Trophoblast cell (in vitro differentiated cells and primary cell): ENCODE results near the gene TRIM49C. TPM values are rescaled to one million over a fixed set of nuclear protein-coding genes. Genes with fewer than 3 reads are reported as not detected.
"Not testable (repeated sequence)": the region's sequence is repeated elsewhere in the genome, so short reads cannot be mapped to it uniquely, and the experiment has no call there.

Source experiments
- DNase-seq, 2 donors: peaks; one replicate each; pipeline ENCODE4 v3.0.0-alpha.2; 2016
- H2AFZ ChIP-seq: 2 replicates; pipeline ENCODE4 v1.6.1; 2013; ENCODE audit warnings: low read length, moderate library complexity, mild to moderate bottlenecking; ENCODE audit not compliant: insufficient read depth, poor library complexity
- H2AK5ac ChIP-seq: 2 replicates; pipeline ENCODE4 v1.6.1; 2013; ENCODE audit warnings: mild to moderate bottlenecking, low read length
- H2BK120ac ChIP-seq: 2 replicates; pipeline ENCODE4 v1.6.1; 2013; ENCODE audit warnings: low read length, mild to moderate bottlenecking, moderate library complexity; ENCODE audit not compliant: insufficient read depth, poor library complexity
- H2BK12ac ChIP-seq: 2 replicates; pipeline ENCODE4 v1.6.1; 2013; ENCODE audit warnings: mild to moderate bottlenecking, low read length, moderate library complexity
- H2BK5ac ChIP-seq: 2 replicates; pipeline ENCODE4 v1.6.1; 2013; ENCODE audit warnings: low read length, low read depth, moderate library complexity, mild to moderate bottlenecking; ENCODE audit not compliant: poor library complexity
- H3K14ac ChIP-seq: 2 replicates; pipeline ENCODE4 v1.6.1; 2013; ENCODE audit warnings: mild to moderate bottlenecking, low read length
- H3K18ac ChIP-seq: 2 replicates; pipeline ENCODE4 v1.6.1; 2013; ENCODE audit warnings: mild to moderate bottlenecking, low read length
- H3K23ac ChIP-seq: 2 replicates; pipeline ENCODE4 v1.6.1; 2013; ENCODE audit warnings: low read length
- H3K27ac ChIP-seq: 2 replicates; pipeline ENCODE4 v1.5.1; 2013; ENCODE audit warnings: low read depth, mild to moderate bottlenecking, inconsistent platforms, low read length, moderate library complexity
- H3K27me3 ChIP-seq: 2 replicates; pipeline ENCODE4 v1.6.1; 2013; ENCODE audit warnings: inconsistent platforms, mild to moderate bottlenecking, low read length, moderate library complexity; ENCODE audit not compliant: insufficient read depth
- H3K36me3 ChIP-seq, 2 experiments: 1 replicate in 1 of 2; 2 replicates in 1 of 2; pipeline ENCODE4 v1.6.1; 2013; ENCODE audit warnings: low read length in 2 of 2, mild to moderate bottlenecking in 2 of 2, moderate library complexity in 1 of 2; ENCODE audit not compliant: insufficient read depth in 2 of 2, control insufficient read depth in 1 of 2
- H3K4ac ChIP-seq: 2 replicates; pipeline ENCODE4 v1.6.1; 2013; ENCODE audit warnings: low read depth, mild to moderate bottlenecking, low read length, moderate library complexity
- H3K4me1 ChIP-seq, 2 experiments: 1 replicate in 1 of 2; 2 replicates in 1 of 2; pipeline ENCODE4 v1.6.1; 2013; ENCODE audit warnings: low read length in 2 of 2, mild to moderate bottlenecking in 2 of 2, moderate library complexity in 1 of 2; ENCODE audit not compliant: insufficient read depth in 2 of 2, control insufficient read depth in 1 of 2
- H3K4me2 ChIP-seq: 2 replicates; pipeline ENCODE4 v1.6.1; 2013; ENCODE audit warnings: inconsistent platforms, mild to moderate bottlenecking, low read length, moderate library complexity
- H3K4me3 ChIP-seq: 2 replicates; pipeline ENCODE4 v1.5.1; 2013; ENCODE audit warnings: mild to moderate bottlenecking, low read depth, low read length, inconsistent platforms
- H3K79me1 ChIP-seq: one replicate; pipeline ENCODE4 v1.6.1; 2013; ENCODE audit warnings: low read length
- H3K79me2 ChIP-seq: 2 replicates; pipeline ENCODE4 v1.6.1; 2013; ENCODE audit warnings: low read length, mild to moderate bottlenecking; ENCODE audit not compliant: control insufficient read depth, insufficient read depth, poor library complexity
- H3K9ac ChIP-seq: 2 replicates; pipeline ENCODE4 v1.6.1; 2013; ENCODE audit warnings: mild to moderate bottlenecking, low read length
- H3K9me3 ChIP-seq: 2 replicates; pipeline ENCODE4 v1.6.1; 2013; ENCODE audit warnings: low read depth, mild to moderate bottlenecking, control low read depth, inconsistent platforms, low read length; ENCODE audit not compliant: insufficient read depth
- H4K12ac ChIP-seq: 2 replicates; pipeline ENCODE4 v1.6.1; 2013; ENCODE audit warnings: low read depth, mild to moderate bottlenecking, low read length, moderate library complexity
- H4K8ac ChIP-seq: 2 replicates; pipeline ENCODE4 v1.6.1; 2013; ENCODE audit warnings: low read depth, mild to moderate bottlenecking, low read length, moderate library complexity
- H4K91ac ChIP-seq: one replicate; pipeline ENCODE4 v1.6.1; 2013; ENCODE audit warnings: low read depth, mild to moderate bottlenecking, low read length, moderate library complexity
- WGBS: extraction: QIAGEN DNeasy Blood & Tissue Kit; methylation state at CpG from one replicate; pipeline ENCODE4 v1.1.7; 2013; ENCODE audit warnings: missing lambda C conversion rate; ENCODE audit not compliant: insufficient read length, insufficient coverage; ENCODE audit errors: extremely low coverage; 5-methylcytosine and 5-hydroxymethylcytosine counted together
- polyA plus RNA-seq: library from polyadenylated mRNA; stranded (reverse); fragments of 200-250 nt; gene quantifications from 2 replicates; pipeline ENCODE4 v1.2.3, GENCODE V29; 2013

The TRIM49C gene
- not detected in 2 replicates for polyA plus RNA-seq

DNA sequence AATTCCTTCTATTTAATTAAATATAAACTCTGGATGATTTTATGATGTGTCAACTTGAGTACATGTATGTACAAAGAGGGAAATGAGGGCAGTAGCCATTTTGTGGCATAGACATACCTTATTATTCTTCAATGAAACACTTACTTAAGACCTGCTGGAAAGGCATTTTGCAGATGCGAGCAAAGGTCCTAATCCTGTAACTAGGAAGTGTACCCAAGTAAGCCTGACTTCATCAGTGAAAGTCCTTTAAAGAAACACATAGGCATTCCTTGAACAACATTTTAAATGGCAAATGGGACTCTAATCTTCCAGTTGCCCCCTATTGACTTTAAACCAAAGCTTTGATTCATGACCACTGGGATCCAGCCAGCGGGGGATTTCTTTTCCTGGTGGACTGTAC, at the start of gene TRIM49C:
TRIM49C (plus strand) TSS at position 301 of the 400 bp plus-strand sequence. CDS start 4,106 bp downstream, outside the sequence.
- H3K36me3 ChIP-seq, H3K9me3 ChIP-seq, H2BK120ac ChIP-seq, H3K4ac ChIP-seq, H2AK5ac ChIP-seq, H4K12ac ChIP-seq, H4K91ac ChIP-seq, H3K27ac ChIP-seq, H2AFZ ChIP-seq, H4K8ac ChIP-seq, H3K9ac ChIP-seq, H3K23ac ChIP-seq, H2BK12ac ChIP-seq, H3K18ac ChIP-seq, H3K79me1 ChIP-seq, H3K4me2 ChIP-seq, H3K27me3 ChIP-seq, H2BK5ac ChIP-seq, H3K79me2 ChIP-seq, H3K4me3 ChIP-seq, H3K14ac ChIP-seq, H3K4me1 ChIP-seq, DNase-seq: not testable (repeated sequence)
- WGBS: no CpG with 5 or more reads among the region's 2 CpGs

GRCh38 chr11:90024184-90024583, 6.7 kb upstream of the TRIM49C start:
- not testable (repeated sequence) for H3K9me3 ChIP-seq, H3K18ac ChIP-seq, H3K27ac ChIP-seq, H4K12ac ChIP-seq, H2BK5ac ChIP-seq, H3K79me1 ChIP-seq, H3K4me1 ChIP-seq, H3K4ac ChIP-seq, H3K36me3 ChIP-seq, H3K23ac ChIP-seq, H2AK5ac ChIP-seq, H3K27me3 ChIP-seq, H4K8ac ChIP-seq, H3K79me2 ChIP-seq, H2BK120ac ChIP-seq, H2AFZ ChIP-seq, H3K4me3 ChIP-seq, DNase-seq, H2BK12ac ChIP-seq, H3K4me2 ChIP-seq, H3K14ac ChIP-seq, H3K9ac ChIP-seq, H4K91ac ChIP-seq
- WGBS: no CpG with 5 or more reads among the region's 3 CpGs

- H3K4me2 ChIP-seq, H3K4me3 ChIP-seq, H3K4me1 ChIP-seq, H2BK5ac ChIP-seq, H3K14ac ChIP-seq, H3K9me3 ChIP-seq, H3K79me1 ChIP-seq, H3K36me3 ChIP-seq, H3K27ac ChIP-seq, H2AFZ ChIP-seq, H3K9ac ChIP-seq, H2AK5ac ChIP-seq, H3K4ac ChIP-seq, H2BK12ac ChIP-seq, H4K12ac ChIP-seq, H2BK120ac ChIP-seq, H4K8ac ChIP-seq, DNase-seq, H3K23ac ChIP-seq, H3K27me3 ChIP-seq, H3K18ac ChIP-seq, H4K91ac ChIP-seq, H3K79me2 ChIP-seq: not testable (repeated sequence)
- no CpG with 5 or more reads among the region's 41 CpGs for WGBS
Measured at GRCh38 chr11:90051591-90052209, 20.8 kb downstream of the TRIM49C start.

DNA sequence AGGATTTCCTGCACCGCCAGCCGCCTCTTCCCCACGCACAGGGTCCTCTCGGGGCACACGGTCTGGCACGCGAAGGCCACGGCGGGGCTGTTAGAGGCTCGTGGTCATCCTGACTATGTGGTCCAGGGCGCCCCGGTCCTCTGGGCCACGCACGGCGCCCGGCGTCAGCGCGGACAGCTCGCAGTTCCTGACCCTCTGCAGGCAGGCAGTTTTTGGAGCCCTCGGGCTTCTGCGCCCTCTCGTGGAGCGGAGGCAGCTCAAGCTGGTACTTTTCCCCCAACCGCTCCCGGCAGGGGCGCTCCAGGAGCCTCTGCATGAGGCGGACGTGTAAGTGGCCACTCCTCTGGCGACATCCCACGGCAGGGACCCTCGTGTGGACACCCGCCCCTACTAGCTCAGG, 21.4 kb downstream of the TRIM49C start:
- not testable (repeated sequence) for H3K4me2 ChIP-seq, H3K4ac ChIP-seq, H2BK120ac ChIP-seq, H2AFZ ChIP-seq, H4K8ac ChIP-seq, H4K91ac ChIP-seq, H3K27me3 ChIP-seq, H3K79me2 ChIP-seq, H3K27ac ChIP-seq, H3K9ac ChIP-seq, H3K14ac ChIP-seq, H2BK12ac ChIP-seq, DNase-seq, H2BK5ac ChIP-seq, H3K79me1 ChIP-seq, H3K9me3 ChIP-seq, H3K23ac ChIP-seq, H2AK5ac ChIP-seq, H3K36me3 ChIP-seq, H3K4me1 ChIP-seq, H3K18ac ChIP-seq, H4K12ac ChIP-seq, H3K4me3 ChIP-seq
- WGBS: no CpG with 5 or more reads among the region's 33 CpGs
